Kidney epithelial cell (primary cell): Measurements from ENCODE around the gene PDLIM7. TPM values are rescaled to one million over a fixed set of nuclear protein-coding genes. Genes with fewer than 3 reads are reported as not detected.
A peak's percentile ranks its signal among the peaks of the same experiment; 100 is the strongest.

Experiments
- DNase-seq: peaks from one replicate; pipeline ENCODE4 v3.0.0-alpha.2; 2010; ENCODE audit warnings: low read depth
- H3K27me3 ChIP-seq: 2 replicates; pipeline ENCODE4 v1.6.0; 2011; ENCODE audit warnings: low read length; ENCODE audit not compliant: control insufficient read depth, insufficient read depth
- H3K36me3 ChIP-seq: 2 replicates; pipeline ENCODE4 v1.5.1; 2011; ENCODE audit warnings: low read length; ENCODE audit not compliant: control insufficient read depth, insufficient read depth
- H3K4me3 ChIP-seq: 2 replicates; pipeline ENCODE4 v1.5.1; 2011; ENCODE audit warnings: low read depth, mild to moderate bottlenecking, control low read depth, low read length
- total RNA-seq: library from RNA; depleted of rRNA; stranded (reverse); fragments of >200 nt; gene quantifications from 2 replicates; pipeline ENCODE4 v1.2.3, GENCODE V29; 2015
- TF ChIP-seq, protein P1 (sequence below): IDR thresholded peaks from 2 replicates; pipeline ENCODE4 v1.5.1; 2011; ENCODE audit warnings: mild to moderate bottlenecking, moderate library complexity, low read length, control low read depth, inconsistent platforms; ENCODE audit not compliant: insufficient read depth, poor library complexity, severe bottlenecking

The PDLIM7 gene
- total RNA-seq, 1 donor from 2014 or later = 467 TPM

DNA sequence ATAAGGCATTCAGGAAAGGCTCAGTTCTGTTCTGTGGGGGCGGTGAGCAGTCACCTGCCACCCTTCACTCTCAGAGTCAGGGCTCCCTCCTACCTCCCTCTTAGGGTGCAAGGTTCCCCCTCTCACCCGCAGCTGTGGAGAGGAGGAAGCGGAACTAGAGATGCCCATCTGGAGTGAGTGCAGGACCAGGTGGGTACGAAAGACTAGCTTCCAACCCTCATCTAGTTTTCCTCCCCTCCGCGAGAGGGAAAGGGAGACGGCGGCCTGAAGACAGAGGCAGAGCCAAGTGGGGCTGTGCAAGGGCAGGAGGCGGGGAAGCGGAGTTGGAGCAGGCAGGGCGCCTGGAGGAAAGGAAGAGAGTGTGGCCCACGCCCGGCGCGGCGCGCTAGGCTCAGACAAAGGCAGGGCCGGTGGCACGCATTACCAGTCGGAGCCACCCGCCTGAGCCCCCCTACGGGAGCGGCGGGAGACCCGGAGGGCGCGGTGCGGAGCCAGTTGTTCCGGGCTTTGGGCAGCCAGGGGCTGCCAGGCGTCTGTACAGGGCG lies 43.5 kb downstream of the PDLIM7 start:
- TF ChIP-seq, protein P1, sequence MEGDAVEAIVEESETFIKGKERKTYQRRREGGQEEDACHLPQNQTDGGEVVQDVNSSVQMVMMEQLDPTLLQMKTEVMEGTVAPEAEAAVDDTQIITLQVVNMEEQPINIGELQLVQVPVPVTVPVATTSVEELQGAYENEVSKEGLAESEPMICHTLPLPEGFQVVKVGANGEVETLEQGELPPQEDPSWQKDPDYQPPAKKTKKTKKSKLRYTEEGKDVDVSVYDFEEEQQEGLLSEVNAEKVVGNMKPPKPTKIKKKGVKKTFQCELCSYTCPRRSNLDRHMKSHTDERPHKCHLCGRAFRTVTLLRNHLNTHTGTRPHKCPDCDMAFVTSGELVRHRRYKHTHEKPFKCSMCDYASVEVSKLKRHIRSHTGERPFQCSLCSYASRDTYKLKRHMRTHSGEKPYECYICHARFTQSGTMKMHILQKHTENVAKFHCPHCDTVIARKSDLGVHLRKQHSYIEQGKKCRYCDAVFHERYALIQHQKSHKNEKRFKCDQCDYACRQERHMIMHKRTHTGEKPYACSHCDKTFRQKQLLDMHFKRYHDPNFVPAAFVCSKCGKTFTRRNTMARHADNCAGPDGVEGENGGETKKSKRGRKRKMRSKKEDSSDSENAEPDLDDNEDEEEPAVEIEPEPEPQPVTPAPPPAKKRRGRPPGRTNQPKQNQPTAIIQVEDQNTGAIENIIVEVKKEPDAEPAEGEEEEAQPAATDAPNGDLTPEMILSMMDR = no peak
- H3K27me3 ChIP-seq = no peaks in the 10 kb centered on the region
- DNase-seq = no peak
- peak overlapping the region; percentile 25 for H3K4me3 ChIP-seq
- H3K36me3 ChIP-seq = no peaks in the 10 kb centered on the region

DNA sequence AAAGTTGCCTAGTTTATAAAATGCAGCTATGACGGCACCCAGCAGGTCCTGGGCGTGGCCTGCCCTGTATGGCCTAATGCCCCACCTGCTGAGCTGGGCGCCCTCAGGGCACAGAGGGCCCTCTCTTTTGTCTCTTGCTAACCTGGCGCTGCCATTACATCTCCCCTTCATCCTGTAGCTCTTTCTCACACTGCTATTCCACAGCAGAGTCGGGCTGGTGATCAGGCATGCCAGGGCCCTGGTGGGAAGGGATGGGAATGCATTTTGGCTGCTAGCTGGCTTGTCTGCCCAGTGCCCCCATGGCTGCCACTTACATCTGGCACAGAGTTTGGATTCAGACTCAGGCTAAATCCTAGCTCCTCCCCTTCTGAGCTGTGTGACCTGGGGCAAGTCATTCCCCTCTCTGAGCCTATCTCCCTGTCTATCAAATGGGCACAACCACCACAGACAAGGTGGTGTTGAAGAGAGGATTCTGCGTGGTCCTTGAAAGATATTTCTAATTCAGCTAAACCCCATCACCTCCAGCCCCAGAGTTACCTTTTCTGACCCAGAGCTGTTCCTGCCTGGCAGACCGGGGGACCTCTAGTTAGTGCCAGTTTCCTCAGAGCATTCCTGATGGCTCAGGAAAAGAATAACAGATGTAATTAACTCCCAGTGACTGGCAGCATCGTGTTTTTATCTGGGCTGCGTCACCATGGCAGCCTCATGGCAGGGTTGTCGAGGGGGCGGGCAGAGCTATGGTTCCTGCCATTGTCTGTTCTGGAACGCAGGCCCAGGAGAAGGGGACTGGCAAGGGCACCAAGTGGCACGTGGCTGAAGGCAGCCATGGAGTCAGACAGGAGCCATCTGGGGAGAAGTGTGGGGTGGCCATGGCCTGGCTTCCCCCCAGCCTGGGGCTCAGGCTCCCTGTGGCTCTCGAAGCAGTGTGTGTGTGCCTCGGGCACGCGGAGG lies 44.4 kb downstream of the PDLIM7 start:
- TF ChIP-seq, protein P1 = no peak
- DNase-seq = no peak
- Histone ChIP-seq H3K27me3 (no peaks in the 10 kb centered on the region), H3K36me3 (no peaks in the 10 kb centered on the region), H3K4me3 (no peak overlapping the region)

DNA sequence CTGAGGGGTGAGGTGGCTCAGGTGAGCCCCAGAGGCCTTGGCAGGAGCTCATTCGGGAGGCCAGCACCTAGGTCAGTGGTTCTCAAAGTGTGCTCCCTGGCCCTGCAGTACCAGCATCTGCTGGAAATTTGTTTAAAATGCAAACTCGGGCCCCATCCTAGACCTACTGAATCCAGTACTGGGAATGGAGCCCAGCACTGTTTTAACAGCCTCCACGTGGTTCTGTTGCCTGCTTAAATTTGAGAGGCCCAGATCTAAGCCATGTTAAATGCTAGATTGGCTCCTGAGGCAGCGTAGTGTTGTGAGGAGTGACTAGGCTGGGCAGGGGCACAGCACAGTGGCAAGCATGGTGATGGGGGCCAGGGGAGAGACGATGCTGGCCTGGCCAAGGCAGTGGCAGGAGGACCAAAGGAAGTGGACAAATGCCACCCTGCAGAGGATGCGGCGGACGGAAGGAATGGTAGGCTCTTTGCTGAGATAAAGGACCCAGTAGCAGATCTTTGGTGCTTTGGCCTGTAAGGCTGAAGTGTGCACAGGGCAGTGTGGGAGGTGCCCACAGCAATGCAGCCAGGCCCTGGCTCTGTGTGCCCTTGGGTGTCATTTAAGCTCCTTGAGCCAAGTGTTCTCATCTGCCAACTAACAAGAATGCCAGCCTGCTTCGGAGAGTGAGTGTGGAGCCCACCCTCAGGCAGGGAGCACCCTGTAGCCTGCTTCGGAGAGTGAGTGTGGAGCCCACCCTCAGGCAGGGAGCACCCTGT lies 46.6 kb downstream of the PDLIM7 start:
- Histone ChIP-seq H3K27me3 (no peaks in the 10 kb centered on the region), H3K4me3 (no peak overlapping the region), H3K36me3 (no peaks in the 10 kb centered on the region)
- TF ChIP-seq, protein P1 = no peak
- no peak for DNase-seq

DNA sequence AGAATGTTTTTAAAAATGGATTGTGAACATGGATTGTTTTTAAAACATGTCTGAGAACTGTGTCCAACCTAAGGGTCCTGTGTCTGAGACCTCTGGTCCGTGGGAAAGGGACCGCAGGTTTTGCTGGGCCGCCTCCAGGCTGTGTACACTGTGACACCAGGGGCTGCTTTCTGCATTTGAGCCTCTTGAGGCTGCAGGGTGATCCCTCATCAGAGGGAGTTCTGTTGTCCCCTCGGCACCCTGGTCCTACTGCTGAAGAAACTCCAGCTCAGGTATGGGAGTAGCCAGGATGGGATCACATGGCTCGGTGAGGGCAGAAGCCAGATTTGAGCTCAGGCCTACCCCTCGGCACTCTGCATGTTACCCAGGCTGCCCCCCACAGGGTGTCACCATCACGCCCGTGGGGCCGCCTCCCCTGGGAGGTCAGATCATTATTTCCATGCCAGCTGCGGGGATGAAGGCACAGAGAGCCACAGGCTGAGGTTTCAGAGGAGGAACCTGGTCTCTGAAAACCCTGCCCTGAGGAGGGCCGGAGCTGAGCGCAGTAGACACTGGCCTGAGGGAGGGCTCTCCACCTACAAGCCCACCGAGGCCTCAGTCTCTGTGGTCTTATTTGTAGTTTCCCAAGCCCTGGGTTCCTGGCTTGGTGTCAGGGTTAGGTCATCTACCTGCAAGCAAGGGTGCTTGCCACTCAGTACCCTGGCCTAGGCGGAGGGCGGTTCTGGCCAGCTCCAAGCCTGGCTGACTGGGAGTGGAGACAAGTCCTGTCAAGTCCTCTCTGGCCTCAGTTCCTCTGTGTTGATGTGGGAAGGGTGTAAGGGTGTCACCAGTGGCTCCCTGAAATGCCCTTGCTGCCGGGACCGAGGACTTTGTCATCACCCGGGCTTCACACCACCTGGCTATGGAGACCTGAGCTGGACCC lies 48.0 kb downstream of the PDLIM7 start:
- TF ChIP-seq, protein P1 = no peak
- Histone ChIP-seq H3K27me3 (no peaks in the 10 kb centered on the region), H3K36me3 (no peaks in the 10 kb centered on the region), H3K4me3 (no peak overlapping the region)
- no peak for DNase-seq

DNA sequence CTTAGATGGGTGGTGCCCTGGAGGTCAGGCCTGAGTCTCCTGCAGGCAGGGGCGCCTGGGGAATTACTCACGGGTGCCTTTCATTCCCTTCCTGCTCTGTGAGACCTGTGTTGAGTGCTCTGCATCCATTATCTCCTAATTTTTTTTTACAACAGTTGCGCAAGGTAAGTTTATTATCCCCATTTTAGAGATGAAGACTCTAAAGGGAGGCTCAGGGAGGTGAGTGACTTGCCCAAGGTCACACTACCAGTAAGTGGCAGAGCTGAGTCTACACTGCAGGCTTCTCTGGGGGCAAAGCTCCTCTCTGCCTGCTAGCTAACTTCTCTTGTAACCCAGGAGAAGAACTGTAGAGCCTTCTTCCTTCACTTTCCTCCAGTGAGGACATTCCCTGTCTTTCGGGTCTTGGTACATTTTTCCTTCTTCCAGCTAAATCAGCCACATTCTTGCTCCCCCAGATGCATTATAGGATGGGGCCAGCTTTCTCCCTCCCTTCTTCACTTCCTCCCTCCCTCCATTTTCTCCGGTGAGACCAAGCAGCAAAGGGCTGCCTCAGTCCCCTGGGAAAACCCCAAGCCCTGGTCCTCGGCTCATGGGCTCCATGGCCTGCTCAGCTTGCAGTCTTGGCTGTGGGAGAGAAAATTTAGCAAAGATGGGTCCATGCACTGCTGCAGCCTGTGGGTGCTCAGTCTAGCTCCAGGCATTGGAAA lies 49.0 kb downstream of the PDLIM7 start:
- TF ChIP-seq, protein P1 = no peak
- H3K27me3 ChIP-seq = no peaks in the 10 kb centered on the region
- DNase-seq = no peak
- no peaks in the 10 kb centered on the region for H3K36me3 ChIP-seq
- no peak overlapping the region for H3K4me3 ChIP-seq
